GM21423 (cell line): ENCODE measurements around the gene ABCD1.
"Not testable (repeated sequence)": the region's sequence is repeated elsewhere in the genome, so short reads cannot be mapped to it uniquely, and the experiment has no call there.

Experiments
- ATAC-seq: cut with Tn5 transposase; IDR thresholded peaks from one replicate; pipeline ENCODE4 v1.9.1; 2021; ENCODE audit warnings: mild to moderate bottlenecking, moderate library complexity; ENCODE audit not compliant: unreplicated experiment

Gene ABCD1

GRCh38 chrX:153693216-153694086, 31.2 kb upstream of the ABCD1 start:
- ATAC-seq = no peak

- ATAC-seq = not testable (repeated sequence)
These were observed 30.4 kb upstream of the ABCD1 start for GRCh38 chrX:153694256-153694655.

DNA sequence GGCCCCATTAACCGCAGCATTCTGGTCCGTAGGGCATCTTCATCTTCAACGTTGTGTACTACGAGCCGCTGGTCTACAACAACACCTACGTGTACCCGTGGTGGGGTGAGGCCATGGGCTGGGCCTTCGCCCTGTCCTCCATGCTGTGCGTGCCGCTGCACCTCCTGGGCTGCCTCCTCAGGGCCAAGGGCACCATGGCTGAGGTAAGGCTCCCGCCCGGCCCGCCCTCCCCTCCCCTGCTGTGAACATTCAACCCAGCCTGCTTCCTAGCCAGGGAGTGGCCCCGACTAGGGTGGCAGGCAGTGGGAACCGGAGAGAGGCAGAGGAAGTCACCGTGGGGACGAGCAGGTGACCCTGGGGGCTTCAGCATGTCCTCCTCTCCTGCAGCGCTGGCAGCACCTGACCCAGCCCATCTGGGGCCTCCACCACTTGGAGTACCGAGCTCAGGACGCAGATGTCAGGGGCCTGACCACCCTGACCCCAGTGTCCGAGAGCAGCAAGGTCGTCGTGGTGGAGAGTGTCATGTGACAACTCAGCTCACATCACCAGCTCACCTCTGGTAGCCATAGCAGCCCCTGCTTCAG, 29.9 kb upstream of the ABCD1 start:
- ATAC-seq = no peak

DNA sequence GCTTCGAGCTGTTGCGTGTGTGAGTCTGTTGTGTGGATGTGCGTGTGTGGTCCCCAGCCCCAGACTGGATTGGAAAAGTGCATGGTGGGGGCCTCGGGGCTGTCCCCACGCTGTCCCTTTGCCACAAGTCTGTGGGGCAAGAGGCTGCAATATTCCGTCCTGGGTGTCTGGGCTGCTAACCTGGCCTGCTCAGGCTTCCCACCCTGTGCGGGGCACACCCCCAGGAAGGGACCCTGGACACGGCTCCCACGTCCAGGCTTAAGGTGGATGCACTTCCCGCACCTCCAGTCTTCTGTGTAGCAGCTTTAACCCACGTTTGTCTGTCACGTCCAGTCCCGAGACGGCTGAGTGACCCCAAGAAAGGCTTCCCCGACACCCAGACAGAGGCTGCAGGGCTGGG, 28.6 kb upstream of the ABCD1 start:
- ATAC-seq = no peak

DNA sequence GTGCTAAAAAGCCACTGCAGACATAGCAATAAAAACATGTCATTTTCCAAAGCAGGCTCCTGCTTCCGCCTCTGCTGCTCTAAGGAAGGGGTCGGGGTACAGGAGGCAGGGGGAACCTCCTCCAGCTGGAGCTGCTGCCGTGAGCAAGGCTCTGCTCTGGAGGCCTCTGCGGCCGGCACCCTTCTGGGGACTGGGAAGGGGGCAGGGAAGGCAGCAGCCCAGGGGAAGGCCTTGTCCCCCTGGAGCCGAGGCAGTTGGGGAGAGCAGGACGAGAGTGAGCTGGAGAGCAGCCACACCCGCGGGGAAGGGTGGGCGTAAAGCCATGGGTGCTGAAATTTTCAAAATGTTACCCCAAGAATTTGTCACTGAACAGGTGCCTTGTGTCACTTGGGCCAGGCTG, 28.1 kb upstream of the ABCD1 start:
- ATAC-seq = not testable (repeated sequence)

DNA sequence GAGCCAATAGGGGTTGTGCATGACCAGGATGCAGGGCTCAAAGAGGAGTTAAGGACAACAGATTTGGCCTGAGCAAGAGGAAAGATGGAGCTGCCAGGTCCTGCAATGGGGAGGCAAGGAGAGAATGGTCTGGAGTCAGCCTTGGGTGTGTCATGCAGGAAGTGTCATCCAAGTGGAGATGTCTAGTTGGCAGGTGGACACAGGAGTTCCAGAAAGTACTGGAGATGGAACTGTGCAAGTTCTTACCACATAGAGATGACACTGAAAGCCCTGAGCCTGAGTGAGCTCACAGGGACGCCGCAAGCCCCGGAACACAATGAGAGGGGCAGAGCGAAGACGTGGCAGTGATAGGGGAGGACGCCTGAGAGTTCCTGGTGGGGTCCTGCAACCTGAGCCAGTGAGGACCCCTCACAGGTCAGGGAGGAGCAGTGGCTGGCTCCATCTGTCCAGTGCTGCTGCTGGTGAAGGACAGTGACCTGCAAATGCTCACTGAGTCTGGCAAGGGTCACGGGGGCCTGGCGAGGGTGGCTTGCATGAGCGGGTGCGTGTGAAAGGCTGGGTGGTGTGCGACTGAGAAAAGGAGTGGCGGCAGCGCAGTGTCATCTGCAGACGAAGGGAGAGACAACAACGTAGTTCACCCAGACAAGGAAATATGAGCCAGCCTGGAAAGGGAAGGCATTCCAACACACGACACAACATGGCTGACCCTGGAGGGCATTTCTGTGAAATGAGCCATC, 27.5 kb upstream of the ABCD1 start:
- not testable (repeated sequence) for ATAC-seq

DNA sequence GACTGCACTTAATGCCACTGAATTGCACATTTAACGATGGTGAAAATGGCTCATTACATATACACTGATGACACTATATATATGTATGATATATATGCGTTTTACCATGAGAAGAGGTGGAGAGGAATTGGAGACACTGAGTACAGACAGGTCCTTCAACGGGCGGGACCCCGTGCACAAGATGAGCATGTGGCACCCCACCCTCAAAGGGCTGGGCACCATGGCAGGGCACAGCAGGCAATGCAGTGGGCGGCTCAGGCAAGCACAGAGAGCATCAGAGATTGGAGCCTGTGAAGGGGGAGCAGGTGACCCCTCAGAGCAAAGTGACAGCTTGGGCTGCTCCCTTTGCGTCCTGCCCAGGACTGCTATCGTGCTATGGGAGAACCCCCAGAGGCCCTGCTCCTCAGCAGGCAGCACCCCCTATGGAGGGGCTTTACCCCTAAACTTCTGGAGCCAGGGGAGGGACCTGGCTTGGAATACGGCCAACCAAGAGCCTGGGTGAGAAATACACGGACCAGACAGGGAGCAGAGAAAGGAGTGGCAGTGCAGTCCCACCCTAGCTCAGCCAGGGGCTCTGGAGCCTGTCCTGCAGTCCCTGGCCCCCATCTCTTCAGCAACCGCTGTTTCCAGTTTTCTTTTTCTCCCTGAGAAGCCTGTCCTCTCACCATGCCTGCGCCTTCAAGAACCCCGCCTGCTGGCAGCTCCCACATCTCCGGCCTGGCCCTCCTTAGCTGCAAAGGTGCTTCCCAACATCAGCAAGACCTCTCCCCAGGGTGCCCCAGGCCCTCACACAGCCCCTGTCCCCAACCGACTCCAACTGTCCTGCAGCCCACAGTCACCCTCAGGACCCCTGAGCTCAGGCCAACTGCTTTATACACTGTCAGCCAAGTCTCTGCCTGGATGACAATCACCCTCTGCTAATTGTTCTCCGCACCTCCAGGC, 26.5 kb upstream of the ABCD1 start:
- ATAC-seq = no peak

- ATAC-seq = not testable (repeated sequence)
These were observed 25.4 kb upstream of the ABCD1 start for GRCh38 chrX:153699210-153699783.

DNA sequence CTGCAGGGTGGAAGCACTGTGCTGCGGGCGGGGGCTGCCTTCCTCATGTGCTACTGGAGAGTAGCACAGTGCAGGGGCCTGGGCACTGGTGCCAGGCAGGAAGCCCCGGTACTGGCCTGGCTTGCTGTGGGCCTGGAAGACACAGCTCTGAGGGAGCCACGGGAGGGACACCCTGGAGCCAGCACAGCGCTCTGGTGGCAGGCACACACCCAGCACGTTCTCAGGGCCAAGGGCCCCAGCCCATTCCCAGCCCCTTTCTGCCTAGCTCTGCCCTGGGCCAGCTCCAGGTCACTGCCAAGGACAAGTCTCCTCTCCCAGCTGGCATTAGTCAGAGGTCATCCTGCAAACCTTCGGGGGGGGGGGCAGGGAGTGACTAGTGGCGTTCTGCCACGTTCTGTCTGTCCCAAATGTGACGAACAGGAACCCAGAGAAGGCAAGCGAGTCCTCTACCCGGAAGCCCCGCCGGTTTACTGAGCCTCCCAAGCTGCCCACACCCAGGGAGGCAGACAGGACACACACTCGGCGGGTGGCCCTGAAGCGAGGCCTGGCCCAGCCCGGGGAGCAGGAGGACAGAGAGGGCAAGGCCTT, 24.8 kb upstream of the ABCD1 start:
- not testable (repeated sequence) for ATAC-seq

DNA sequence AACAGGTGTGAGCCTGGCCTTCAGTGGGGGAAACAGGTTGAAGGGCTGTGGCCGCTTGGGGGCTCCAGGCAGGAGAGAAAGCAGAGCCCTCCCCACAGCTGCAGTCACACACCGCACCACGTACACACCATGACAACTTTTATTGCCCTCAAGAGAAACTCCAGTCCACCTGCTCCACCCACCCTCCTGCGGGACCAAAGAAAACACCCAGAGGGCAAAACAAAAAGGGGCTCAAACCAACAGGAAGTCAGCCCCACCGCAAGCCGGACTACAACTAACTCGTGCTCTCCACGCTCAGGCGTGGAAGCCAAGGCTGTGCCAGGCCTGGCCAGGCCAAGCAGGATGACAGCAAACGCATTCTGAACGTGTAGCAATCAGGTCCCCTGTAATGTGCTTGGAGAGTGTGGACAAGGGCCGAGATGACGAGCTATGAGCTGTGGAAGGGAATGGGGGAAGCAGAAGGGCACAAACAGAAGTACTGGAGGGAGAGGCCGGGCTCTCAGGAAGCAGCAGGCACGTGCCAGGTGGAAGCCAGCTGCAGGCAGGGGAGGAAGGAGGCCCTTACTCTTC, 24.2 kb upstream of the ABCD1 start:
- ATAC-seq = no peak

DNA sequence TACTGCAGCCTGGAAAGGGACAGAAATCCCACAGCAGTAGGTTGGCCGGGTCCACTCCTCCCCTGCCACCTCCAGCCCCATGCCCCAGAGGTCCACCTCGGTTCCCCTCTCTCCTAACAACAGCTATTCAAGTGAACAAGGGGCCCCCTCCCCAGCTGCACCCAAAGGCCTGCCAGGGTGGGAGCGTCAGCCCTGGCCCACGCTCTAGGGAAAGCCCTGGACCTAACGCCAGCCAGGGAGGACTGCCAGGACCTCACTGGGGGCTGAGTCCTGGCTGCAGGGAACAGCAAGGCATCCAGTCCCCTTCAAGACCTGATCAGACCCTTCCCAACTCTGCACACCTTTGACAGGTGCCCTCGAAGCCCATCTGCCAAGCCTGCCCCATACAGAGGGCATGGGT, 23.7 kb upstream of the ABCD1 start:
- no peak for ATAC-seq

DNA sequence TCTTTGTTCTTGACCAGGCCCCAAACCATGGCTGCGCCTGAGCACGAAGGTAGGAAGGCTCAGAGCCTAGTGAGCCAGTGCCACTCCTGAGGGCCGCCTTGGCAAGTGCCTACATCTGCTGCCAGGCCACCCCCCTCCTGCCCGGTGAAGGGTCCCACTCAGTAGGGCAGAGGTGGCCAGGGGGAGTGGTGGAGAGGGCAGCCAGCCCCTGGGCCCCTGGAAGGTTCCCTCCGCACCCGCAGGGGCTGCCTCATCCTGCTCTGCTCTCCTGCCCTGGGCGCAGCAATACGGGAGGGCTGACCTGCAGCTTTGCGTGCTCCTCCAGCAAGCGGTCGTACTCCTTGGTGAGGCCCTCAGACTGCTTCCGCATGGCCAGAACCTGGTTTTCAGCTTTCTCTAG, 22.9 kb upstream of the ABCD1 start:
- no peak for ATAC-seq

DNA sequence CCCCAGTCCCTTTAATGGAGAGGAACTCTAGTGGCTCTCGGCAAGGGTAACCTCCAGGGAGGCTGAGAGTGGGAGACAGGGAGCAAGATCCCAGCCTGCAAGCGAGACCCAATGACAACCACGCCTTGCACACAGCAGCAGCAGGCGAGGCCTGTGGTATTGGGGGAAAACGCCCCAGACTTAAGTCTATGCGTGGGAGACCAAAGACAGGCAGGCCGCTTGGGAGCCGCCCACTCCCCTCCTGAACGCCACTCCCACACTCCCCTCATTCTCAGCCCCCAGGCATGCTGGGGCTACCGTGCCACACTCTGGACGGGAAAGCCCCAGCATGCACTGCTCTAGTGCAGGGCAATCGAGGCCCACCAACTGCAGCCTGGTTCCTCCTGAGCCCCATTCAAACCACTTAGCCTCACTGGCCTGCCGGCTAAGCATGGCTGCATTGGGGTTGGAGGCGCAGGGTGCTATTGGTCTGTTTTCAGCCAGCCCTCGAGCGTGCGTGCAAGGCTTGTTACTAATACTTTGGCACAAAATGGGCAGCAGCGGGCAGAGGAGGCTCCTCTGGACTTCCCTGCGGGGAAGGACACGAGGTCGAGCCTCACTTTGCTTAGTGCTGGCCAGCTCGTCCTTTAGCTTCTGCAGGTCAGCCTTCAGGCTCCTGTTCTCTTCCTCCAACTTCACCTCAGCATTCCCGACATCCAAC, 22.2 kb upstream of the ABCD1 start:
- ATAC-seq = no peak

DNA sequence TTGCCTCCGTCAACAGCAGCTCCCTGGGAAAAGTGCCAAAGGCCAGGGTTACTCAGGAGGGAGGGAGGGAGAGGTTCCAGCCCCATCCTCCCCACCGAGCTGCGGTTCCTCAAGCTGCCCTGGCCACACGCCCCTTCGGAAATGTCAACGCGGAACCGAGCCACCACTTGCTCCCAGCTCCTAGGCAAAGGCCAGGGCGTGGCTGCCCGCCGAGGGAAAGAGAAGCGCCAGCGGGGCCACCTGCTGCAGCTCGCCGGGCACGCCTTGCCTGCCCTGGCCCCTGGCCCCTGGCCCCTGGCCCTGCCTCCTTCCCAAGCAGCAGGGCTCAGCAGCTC, 21.7 kb upstream of the ABCD1 start:
- no peak for ATAC-seq

DNA sequence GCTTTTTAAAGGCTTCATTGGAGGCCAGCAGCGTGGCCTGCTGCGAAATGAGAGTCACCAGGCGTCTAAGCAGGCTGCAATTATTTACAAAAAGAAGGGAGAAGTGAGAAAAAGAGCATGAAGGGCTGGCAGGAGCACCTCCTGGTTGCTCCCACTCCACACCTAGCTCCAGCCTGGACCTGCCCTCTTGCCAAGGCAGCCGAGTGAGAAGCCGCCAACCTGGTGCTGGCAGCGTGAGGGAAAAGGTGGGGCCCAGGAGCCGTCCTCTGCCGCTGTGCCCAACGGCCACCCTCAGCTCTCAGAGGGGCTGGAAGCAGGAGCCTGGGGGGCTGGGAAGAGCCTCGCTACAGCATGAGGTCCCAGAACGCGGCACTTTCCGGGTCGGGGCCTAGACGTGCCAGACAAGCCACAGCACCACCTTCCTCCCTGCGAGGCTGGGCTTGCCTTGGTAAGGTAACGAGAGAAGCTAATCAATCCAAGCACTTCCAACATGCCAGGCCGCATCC, 20.6 kb upstream of the ABCD1 start:
- no peak for ATAC-seq

- not testable (repeated sequence) for ATAC-seq
These were observed 19.8 kb upstream of the ABCD1 start for GRCh38 chrX:153704631-153705402.

- ATAC-seq = not testable (repeated sequence)
These were observed 19.1 kb upstream of the ABCD1 start for GRCh38 chrX:153705403-153706060.

- no peak for ATAC-seq
These were observed 17.9 kb upstream of the ABCD1 start for GRCh38 chrX:153706799-153707198.
